Skin epidermis (tissue), 12 donors: ENCODE data around the gene CCSER2.
"Not testable (repeated sequence)": the region's sequence is repeated elsewhere in the genome, so short reads cannot be mapped to it uniquely, and the experiment has no call there.

ENCODE experiments used
- H3K27ac ChIP-seq, 21 experiments: fragments of 200-600 bp; sonication (generic) in 11 of 21; one replicate each; pipeline ENCODE4 v1.5.0; 2020; ENCODE audit warnings: mild to moderate bottlenecking in 3 of 21, inconsistent platforms in 2 of 21, moderate library complexity in 2 of 21
- H3K4me3 ChIP-seq, 7 experiments: fragments of 200-600 bp; sonication (generic) in 2 of 7; one replicate each; pipeline ENCODE4 v1.5.0; 2020; ENCODE audit warnings: inconsistent platforms in 2 of 7, mild to moderate bottlenecking in 2 of 7, moderate library complexity in 1 of 7

CCSER2 gene

DNA sequence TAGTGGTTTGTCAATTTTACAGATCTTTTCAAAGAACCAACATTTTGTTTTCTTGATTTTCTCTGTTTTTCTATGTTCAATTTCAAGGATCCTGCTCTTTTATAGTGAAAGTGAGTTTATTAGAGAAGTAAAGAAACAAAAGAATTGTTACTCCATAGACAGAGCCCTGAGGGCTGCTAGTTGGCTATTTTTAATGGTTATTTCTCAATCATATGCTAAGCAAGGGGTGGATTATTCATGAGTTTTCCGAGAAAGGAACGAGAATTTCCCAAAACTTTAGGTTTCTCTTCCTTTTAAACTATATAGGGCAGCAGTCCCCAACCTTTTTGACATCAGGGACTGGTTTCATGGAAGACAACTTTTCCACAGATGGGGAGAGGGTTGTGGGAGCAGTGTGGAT, 165.0 kb downstream of the CCSER2 start:
- Histone ChIP-seq H3K4me3 (no peak overlapping the region), H3K27ac (no peak overlapping the region)

DNA sequence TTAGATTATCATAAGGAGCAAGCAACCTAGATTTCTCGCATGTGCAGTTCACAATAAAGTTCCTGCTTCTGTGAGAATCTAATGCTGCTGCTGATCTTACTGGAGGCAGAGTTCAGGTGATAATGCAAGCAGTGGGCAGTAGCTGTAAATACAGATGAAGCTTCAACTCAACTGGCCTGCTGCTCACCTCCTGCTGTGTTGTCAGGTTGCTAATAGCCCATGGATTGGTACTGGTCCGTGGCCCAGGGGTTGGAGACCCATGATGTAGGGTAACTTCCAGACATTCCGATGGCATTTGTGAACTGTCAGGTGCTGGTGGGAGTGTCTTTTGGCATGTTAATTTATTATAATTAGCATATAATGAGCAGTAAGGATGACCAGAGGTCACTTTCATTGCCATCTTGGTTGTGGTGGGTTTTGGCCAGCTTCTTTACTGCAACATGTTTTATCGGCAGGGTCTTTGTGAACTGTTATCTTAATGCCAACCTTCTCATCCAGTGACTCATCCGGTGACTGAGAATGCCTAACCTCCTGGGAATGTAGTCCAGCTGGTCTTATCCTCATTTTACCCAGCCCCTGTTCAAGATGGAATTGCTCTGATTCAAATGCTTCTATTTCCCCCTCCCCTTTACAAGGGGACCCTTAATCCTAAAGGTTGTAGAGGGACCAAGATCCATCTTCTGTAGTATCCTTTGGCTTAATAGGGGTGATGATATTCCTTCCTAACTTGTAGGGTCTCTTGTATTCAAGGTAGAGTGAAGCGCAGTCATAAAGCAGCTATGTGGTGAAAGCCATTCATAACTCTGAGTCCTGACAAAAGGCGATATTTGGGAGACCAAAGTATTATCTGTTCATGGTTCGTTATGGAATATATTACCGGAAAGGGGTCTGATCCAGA, 165.8 kb downstream of the CCSER2 start:
- Histone ChIP-seq H3K4me3 (no peak overlapping the region), H3K27ac (peak overlapping the region in 3 of 21 experiments; percentile 22 to 59 (median 45))

DNA sequence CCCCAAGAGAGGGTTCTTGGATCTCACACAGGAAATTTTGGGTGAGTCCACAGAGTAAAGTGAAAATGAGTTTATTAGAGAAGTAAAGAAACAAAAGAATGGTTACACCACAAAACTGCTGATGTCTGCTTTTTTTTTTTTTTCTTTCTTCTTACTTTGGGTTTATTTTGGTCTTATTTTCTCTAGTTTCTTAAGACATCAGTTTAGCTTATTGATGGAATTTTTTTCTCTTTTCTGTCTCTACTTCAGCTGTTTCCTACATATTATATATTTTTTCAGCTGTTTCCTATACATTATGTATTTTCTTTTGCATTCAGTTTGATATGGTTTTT, 166.4 kb downstream of the CCSER2 start:
- Histone ChIP-seq H3K27ac (peak overlapping the region in 3 of 21 experiments; percentile 22 to 59 (median 45)), H3K4me3 (no peak overlapping the region)

DNA sequence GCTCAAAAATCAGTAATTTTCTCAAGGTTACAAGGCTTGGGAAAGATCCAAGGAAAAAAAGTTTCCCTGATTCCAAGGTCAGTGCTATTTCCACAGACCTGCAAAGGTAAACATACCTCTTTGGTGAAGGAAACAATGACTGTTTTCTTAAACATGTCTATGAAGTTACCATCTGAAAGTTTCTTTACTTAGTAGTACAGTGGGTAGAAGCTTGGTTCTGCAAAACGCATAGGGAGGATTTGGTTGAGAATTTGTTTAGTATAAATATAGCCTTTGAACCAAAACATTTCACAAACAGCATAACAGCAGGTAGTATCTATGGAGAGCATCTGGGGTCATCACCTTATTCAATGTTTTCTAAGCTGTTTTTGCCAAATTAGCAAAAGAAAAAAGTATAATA, 169.6 kb downstream of the CCSER2 start:
- Histone ChIP-seq H3K4me3 (no peak overlapping the region), H3K27ac (no peak overlapping the region)

DNA sequence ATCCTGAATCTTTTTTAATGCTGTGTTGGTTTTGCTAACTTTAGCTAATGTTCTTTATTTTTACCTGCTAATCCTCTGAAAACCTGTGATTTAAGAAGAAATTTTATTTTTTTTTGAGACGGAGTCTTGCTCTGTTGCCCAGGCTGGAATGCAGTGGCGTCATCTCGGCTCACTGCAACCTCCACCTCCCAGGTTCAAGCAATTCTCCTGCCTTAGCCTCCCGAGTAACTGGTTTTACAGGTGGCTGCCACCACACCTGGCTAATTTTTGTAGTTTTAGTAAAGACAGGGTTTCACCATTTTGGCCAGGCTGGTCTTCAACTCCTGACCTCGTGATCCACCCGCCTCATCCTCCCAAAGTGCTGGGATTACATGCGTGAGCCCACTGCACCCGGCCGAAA, 170.7 kb downstream of the CCSER2 start:
- H3K4me3 ChIP-seq, H3K27ac ChIP-seq: not testable (repeated sequence)

DNA sequence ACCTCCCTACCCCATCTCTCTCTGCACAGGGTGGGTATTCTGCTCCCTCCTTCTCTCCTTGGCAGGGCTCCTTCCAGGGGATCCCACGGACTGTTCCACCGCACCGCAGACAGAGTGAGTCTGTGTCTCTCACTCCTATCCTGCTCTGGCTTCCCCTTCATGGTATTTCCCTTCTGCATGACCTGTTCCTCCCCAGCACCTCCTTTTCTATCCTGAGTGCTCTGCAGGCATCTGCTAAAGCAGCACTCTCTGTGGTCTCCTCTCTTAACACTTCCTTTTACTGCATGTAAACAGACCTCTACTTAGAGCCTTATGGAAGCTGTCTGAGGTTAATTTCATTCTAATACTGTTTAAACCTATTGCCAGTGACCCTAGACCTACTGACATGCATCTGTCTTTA, 171.5 kb downstream of the CCSER2 start:
- Histone ChIP-seq H3K4me3 (no peak overlapping the region), H3K27ac (no peak overlapping the region)

DNA sequence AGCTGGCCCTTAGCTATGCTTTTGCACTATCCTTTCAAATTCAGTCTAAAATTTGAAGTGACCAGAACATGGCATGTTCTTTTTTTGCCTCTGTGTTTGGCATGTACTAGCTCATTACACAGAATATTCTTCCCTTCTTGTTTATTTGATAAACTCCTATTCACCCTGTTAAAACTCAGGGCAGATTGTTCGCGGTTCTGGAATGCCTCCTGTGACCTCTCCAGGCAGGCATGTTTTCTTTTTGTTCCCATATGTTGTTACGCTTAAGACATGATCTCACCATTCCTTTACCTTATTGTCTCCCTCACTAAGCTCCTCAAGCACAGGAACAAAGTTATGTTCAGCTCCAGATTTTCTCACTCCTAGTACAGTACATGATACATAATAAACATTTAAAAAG, 181.7 kb downstream of the CCSER2 start:
- Histone ChIP-seq H3K4me3 (no peak overlapping the region), H3K27ac (no peak overlapping the region)

DNA sequence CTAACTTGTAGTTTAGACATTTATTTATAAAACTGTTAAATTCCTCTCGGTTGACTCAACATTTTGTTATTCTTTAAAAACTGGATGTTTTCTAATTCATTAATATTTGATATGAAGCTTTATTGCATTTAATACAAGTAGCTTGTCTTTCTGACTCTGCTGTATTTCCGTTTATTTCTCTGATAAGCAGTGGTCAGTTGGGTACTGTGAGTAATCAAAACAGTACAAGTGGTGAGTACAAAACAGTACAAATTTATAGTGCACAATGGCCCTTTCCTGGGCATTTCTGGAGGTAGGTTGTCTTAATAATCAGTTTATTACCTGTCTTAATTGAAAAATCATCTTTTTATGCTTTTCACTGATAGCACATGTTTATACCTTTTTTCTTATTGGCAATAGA, 182.7 kb downstream of the CCSER2 start:
- Histone ChIP-seq H3K27ac (no peak overlapping the region), H3K4me3 (no peak overlapping the region)

DNA sequence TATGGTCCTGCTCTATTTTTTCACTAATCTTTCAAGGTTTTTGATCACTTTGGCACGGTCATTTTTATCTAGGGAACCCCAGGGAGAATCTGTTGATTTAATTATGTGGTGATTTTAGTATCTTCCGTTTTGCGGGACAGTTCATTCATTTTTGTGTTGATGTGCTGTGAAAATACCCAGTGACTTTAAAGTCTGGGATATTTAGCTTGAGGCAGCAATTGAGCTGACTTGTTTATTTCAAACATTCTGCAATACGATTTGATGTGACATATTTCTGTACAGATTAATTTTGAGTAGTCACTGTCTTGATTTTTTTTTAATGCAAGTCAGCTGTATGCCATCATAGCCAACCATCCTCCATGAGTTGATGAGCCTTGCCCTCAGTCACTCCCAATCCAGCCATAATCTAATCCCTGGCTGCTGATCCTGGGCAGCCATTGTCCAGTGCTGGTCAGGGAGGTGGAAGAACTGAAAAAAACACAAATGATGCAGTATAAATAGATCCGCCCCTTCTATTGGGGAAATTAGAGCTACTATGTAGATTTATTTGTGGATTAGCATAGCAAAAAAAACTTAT, 183.4 kb downstream of the CCSER2 start:
- Histone ChIP-seq H3K27ac (no peak overlapping the region), H3K4me3 (no peak overlapping the region)

DNA sequence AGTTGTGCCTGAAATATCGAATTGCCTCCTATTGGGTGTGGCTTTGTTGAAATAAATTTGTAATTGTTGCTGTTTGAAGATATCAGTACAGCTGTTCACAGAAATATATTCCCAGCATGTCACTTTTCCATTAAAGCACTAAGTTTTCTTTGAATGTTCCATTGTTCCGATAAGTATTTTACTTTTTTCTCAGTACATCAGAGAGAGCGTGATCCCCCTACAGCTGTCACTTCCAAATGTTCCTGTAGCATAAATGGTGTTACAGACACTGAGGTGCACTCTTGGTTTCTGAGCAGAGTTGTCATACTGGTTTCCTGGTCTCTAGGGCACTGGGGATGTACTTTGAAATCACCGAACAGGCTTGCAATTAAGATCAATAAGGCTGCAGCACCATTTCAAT, 189.2 kb downstream of the CCSER2 start:
- Histone ChIP-seq H3K27ac (no peak overlapping the region), H3K4me3 (no peak overlapping the region)

DNA sequence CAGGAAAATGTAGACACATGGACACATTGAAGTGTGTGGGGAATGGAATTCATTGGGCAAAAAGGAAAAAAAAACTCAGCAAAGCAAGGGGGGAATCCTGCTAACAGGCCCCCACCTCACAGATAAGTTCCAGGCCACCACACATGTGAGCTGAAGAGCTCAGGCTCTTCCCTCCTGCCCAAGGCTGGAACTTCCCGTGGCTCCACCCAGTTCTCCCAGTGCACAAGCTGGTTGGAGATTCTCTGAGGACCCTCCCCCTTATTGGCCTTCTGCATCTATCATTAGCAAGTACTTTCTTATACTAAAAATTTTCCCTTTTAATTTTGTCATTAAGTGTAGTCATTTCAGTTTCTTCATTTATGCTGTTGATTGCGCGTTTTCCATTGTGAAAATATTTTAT, 190.8 kb downstream of the CCSER2 start:
- Histone ChIP-seq H3K27ac (no peak overlapping the region), H3K4me3 (no peak overlapping the region)

DNA sequence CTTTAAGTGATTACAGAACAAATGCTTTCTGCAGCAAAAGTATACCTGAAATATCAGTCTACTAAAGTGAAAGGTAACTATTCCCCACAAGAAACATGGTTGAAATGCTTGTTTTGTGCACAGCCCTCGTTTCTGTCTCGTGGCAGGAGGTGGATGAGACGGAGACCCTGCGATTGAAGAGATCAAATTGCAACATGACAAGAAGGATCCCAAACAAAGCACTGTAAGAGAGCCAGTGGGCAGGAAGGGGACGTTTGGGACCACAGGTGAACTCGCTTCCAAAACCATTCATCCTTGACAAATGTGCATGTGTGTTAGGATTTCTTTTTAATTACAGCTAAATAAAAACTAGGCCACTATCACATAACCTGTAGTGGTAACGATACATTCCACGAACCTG, 192.6 kb downstream of the CCSER2 start:
- Histone ChIP-seq H3K4me3 (no peak overlapping the region), H3K27ac (no peak overlapping the region)

DNA sequence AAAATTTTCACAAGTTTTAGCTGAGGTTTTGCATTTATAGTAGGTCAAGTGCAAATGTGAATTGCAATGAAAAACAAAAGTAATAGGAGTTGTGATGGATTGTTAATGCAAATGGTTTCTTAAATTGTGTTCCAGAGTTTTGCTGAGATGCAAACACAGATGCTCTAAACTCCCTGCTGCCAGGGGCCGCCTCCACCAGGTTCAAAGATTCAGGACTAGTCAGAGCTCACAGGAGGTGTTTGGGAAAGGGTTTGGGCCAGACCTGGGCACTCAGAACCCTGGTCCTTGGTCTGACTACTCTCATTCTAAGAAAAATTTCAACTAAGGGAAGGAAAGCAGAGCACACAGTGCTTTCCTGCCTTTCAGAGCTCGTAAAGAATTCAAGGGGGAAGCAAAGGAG, 193.1 kb downstream of the CCSER2 start:
- no peak overlapping the region for H3K27ac ChIP-seq
- no peak overlapping the region for H3K4me3 ChIP-seq

DNA sequence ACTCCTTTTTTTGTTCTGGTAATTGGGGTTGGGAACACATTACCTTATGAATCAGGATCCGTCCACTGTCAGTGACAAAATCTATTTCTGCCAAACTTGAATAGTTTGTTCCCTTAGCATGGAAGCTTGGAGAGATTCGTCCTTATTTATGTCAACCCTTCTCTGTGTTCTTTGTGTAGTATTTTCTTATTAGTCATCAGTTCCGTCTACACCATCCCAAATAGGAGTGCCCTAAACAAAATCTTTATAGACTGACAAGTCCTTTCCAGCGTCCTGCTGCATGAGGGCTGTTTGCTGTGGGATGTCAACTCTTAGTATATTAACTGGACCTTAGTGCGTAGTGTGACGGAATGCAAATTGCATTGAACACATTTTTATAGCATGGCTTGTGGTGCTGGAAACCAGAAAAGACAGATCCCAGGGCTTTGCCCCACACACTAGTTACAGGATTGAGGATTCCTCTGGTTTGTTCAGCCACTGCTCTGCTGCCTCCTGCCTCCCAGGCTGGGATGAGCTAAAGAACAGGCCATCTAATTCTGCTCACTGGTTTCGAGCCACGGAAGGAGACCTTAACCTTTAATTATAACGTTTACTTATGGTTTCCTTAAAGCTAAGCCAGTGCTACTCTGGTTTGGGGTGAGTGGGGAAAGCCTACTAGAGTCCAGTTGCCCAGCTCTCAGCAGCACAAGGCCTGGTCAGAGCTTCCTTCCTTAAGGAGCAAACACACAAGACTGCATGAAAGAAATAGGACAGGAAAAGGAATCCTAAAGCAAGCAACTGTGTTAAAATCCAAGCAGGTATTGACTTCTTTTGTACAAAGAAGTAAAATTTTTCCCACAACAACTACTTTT, 194.4 kb downstream of the CCSER2 start:
- no peak overlapping the region for H3K27ac ChIP-seq
- H3K4me3 ChIP-seq, result no peak overlapping the region

DNA sequence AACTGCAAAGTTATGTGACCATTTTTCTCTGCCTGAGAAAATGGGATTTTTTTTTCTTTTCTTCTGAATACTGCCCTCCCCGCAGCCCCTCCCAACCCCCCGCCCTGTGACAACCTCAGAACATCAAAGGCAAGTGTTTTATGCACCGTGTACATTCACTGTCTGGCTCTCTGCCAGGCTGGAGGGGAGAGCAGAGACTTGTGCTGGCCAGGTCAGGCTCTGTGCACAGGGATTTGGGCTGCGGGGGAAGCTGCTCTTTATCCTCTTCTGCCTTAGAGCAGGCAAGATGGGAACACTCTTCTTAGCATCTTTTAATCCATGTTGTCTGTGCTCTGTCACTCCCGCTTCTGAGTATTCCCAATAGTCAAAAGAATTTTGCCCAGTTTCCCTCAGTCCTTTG, 195.1 kb downstream of the CCSER2 start:
- Histone ChIP-seq H3K4me3 (no peak overlapping the region), H3K27ac (no peak overlapping the region)

DNA sequence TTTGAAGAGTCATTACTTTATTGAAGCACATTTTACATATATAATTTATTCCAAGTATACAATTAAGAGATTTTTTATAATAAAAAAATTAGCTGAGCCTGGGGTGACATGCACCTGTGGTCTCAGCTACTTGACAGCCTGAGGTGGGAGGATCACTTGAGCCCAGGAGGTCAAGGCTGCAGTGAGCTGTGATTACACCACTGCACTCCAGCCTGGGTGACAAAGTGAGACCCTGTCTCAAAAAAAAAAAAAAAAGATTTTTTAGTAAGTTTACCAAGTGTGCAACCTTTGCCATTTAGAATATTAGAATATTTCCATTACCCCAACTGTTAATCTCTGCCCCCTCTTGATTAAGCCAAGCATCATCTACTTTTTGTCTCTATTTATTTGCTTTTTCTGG, 196.0 kb downstream of the CCSER2 start:
- Histone ChIP-seq H3K4me3 (no peak overlapping the region), H3K27ac (no peak overlapping the region)

DNA sequence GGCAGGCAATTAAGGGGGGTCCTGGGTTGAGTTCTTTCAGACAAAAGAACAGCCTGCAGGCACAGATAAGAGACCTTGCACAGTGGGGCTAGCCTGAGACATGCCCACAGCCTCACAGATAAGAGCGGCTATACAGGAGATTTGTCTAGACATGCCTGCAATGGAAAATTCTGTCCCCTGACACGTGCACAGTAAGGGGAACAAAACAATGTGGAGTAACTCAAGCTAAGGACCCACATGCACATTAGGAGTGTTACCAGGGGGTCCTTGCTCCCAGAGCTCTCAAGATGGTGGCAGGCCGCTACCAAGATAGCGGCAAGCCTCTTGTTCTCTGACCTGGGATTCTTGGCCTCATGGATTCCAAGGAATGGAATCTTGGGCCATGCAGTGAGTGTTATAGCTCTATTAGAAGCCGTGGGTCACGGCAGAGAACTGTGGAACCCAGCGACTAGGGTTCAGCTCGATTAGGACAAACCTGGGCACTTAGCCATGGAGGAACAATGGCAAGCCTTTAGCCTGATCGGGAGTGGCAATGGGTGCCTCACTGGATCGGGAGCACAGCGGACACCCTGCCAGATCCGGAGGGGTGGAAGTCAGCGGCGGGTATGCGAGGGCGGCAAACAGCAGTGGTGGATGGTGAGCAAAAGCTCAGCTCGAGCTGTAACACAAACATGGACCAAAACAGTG, 196.9 kb downstream of the CCSER2 start:
- Histone ChIP-seq H3K27ac (no peak overlapping the region), H3K4me3 (no peak overlapping the region)

DNA sequence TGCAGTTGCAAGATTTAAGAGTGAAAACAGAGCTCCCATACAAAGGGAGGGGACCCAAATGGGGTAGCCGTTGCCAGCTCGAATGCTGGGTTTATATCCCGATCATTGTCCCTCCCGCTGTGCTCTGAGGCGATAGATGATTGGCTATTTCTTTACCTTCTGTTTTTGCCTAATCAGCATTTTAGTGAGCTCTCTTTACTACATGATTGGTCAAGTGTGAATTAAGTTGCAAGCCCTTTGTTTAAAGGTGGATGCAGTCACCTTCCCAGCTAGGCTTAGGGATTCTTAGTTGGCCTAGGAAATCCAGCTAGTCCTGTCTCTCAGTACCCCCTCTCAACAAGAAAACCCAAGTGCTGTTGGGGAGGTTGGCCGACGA, 197.4 kb downstream of the CCSER2 start:
- not testable (repeated sequence) for H3K27ac ChIP-seq, H3K4me3 ChIP-seq

DNA sequence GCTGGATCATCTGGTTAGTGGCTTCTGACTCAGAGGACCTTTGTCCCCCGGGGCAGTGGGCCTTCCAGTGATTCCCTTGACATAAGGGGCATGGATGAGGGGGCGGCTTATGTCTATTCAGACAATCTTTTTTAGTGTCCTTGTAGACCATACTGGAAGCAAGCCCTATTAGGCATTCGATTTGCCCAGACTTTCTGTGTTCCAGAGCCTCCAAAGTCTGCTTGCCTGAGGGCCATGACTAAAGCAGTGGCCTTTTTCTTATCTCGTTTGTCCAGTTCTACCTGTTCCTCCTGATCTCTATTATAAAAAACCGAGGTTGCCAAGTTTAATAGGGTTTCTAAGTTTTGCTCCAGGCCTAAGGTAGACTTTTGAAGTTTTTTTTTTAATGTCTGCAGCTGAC, 199.0 kb downstream of the CCSER2 start:
- peak overlapping the region in 1 of 21 experiments; percentile 25 for H3K27ac ChIP-seq
- H3K4me3 ChIP-seq, result not testable (repeated sequence)

DNA sequence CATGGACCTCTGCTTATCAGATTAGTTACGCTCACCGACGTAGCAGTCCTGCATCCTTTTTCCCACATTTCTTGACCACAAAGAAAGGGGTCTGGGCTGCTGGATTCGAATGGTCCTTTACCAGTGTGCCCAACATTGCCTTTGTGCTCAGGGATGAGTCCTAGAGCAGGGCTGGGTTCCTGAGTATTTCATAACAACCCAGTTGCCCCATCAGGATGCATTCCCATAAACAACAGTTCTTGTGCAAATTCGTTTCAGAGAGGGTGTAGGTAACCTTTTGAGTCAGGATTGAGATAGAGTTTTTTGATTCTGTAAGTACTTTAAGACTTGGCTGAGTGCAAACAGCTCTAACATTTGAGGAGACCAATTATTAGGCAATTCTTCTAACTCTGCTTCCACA, 200.1 kb downstream of the CCSER2 start:
- H3K4me3 ChIP-seq, H3K27ac ChIP-seq: not testable (repeated sequence)
